COLO829 (cell line): Measurements from ENCODE around the gene SLC13A2.

Source experiments
- DNase-seq: peaks from one replicate; pipeline ENCODE4 v3.0.0; 2012; ENCODE audit warnings: low spot score

The SLC13A2 gene

GRCh38 chr17:28470914-28471366, 2.5 kb upstream of the SLC13A2 start:
- DNase-seq = no peak

DNA sequence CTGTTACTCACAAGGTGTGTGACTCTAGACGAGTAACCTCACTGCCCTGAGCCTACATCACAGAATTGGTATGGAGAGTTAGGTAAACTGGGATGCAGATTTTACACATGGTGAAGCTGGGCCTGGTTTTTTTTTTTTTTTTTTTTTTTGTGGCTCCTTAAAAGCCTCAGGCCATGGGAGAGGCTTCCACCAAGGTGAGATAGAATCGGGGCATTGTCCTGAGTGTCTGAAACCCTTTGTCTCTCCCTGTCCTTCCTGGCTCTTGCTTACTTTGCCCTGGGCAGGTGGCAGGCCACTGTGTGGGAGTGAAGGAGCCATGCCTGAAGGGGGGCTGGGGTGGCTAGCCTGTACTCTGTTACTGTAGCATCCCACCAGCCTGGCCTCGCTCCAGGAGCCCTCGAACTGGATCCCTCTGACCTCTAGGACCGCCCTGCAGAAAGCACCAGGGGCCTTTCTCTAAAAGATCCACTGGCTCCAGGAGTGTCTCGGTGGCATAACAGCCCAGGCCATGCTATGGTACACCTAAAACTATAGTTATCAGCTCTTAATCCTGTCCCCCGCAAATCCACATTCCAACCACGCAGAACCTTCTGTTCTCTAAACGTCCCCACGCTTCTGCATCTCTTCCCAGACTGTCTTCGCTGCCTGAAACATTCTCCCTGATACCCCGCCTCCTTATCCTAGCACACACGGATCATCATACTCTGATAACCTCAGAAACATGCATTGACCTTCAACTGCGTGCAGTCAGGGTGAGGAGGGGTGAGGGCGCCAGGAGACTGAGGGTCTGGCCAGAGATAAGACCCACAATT, 1.7 kb upstream of the SLC13A2 start:
- DNase-seq = no peak

- no peak for DNase-seq
Measured at GRCh38 chr17:28472871-28473497, 460 bp upstream of the SLC13A2 start.

GRCh38 chr17:28474111-28474531, 677 bp downstream of the SLC13A2 start:
- no peak for DNase-seq

DNA sequence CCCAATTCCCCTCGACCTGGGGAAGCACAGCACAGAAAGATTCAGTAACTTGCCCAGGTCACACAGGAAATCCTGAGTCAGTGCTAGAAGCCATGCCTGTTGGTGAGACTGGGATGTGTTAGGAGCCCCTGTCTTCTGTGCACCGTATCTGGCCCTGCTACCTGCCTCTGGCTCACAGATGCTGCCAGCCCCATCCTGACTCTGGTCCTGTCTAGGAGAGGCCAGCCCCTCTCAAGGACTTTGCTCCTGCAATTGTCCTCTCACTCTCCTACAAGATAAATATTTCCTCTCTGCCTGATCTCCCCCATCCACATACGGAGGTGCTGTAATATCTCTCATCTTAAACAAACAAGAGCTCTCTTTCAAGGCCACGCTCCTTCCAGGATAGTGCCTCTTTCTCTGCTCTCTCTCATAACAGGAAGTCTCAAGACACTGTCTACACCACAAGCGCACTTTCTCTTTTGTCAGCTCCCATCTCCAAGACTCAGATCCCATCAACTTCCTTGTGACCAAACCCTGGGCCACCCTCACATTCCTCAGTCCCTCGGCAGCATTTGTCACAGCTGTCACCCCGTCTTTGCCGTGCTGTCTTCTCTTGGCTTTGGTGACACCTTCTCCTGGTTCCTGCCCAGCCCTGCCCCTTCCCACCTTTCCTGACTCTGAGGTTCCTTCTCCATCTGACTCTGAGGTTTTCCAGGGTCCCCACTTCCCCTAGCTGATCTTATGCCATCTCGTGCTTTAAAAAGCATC, 1.9 kb downstream of the SLC13A2 start:
- peak; percentile 51 for DNase-seq

GRCh38 chr17:28476076-28476865, 2.8 kb downstream of the SLC13A2 start:
- DNase-seq = no peak

GRCh38 chr17:28477928-28478327, 4.5 kb downstream of the SLC13A2 start:
- DNase-seq = no peak

DNA sequence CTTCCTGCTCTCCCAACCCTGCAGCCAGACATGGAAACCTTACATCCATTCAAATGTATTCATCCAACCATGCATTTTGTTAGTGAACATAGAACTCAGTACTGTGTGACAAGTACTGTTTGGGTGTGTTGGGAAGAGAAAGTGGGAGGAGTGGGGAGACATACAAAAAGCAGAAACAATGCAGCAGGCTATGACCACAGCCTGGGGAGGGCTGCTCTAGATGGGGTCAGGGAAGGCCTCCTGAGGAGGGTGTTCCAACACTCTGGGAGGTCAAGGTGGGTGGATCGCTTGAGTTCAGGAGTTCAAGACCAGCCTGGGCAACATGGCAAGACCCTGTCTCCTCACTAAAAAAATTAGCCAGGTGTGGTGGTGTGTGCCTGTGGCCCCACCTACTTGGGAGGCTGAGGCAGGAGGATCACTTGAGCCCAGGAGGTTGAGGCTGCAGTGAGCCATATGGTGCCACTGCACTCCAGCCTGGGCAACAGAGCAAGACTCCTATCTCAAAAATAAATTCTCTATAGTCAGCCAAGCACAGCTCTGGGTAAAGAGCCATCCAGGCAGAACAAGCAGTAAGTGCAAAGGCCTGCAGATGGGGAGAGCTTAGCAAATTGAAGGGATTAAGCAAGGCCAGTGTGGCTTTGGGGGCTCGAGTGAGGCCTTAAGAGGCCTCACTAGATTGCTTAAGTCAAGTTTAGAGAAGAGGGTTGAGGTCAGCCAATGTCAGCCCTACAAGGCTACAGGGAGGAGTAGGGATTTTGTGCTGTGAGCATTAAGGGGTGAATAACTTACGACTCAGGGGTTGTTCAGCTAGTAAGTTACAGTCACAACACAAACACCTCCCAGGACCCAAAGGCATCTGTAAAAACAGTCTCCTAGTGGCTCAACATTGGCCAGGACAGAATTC, 5.5 kb downstream of the SLC13A2 start:
- DNase-seq = no peak

GRCh38 chr17:28480278-28480677, 6.8 kb downstream of the SLC13A2 start:
- DNase-seq = no peak

- DNase-seq = no peak
Measured at GRCh38 chr17:28480799-28481571, 7.5 kb downstream of the SLC13A2 start.

- no peak for DNase-seq
Measured at GRCh38 chr17:28482551-28483199, 9.2 kb downstream of the SLC13A2 start.

DNA sequence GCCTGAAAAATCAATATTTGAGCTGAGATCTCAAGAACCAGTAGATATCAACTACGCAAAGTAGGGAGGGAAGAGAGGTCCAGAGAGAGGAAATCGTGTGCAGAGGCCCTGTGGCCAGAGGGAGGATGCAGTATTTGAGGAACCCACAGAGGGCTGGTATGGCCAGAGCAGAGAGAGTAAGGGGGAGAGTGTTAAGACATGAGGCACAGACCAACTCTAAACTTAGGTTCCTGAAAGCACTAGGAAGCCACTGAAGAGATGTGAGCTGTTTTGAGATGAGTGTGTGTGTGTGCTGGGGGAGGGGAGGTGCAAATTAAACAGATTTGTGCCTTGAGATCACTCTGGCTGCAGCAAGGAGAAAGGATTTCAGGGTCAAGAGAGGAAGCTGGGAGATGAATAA, 10.9 kb downstream of the SLC13A2 start:
- no peak for DNase-seq

DNA sequence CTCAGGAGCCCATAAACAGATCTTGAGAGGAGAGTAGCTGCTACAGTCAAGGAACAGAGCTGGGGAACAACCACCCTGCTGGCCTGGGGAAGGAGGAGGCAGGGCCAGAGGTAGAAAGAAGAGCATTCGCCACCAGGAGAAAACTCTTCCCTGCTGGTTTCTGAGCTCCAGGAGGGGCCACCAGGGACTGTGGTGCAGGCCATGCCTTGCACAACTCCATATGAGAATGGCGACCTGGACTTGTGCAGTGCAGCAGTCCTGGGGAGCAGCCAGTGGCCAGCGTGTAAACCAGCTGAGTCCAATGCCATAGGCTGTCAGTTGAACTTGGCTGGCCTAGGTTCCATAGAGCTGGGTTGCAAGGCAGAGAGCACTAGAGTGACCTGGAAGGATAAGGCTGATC, 11.6 kb downstream of the SLC13A2 start:
- DNase-seq = no peak

DNA sequence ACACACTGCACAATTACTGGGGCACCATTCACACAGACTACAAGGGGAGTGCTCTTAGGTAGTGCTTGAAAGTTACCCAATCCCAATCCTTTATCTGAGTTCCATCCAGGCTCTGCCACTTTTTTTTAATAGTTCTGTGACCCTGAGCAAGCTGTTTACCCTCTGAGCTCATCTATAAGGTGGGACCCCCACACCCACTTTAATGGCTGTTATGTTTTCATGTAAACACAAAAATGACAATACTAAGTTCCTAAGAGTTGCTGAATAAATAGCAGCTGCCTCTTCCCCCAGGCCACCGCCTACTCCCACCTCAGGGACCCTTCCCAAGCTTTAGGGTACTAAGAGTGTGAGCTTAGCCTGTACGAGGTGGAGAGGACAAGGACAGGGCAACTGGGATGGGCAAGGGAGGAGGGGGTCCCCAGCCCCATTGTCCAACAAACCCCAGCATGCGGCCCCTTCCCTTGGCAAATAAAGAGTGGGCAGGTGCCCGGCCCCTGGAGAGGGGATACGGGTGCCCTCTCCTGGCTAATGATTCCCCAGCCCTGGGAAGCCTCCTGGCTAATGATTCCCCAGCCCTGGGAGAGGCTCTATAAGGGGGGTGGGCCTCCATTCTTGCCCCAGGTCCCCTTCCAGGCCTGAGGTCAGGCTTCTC, 14.6 kb downstream of the SLC13A2 start:
- DNase-seq = no peak

DNA sequence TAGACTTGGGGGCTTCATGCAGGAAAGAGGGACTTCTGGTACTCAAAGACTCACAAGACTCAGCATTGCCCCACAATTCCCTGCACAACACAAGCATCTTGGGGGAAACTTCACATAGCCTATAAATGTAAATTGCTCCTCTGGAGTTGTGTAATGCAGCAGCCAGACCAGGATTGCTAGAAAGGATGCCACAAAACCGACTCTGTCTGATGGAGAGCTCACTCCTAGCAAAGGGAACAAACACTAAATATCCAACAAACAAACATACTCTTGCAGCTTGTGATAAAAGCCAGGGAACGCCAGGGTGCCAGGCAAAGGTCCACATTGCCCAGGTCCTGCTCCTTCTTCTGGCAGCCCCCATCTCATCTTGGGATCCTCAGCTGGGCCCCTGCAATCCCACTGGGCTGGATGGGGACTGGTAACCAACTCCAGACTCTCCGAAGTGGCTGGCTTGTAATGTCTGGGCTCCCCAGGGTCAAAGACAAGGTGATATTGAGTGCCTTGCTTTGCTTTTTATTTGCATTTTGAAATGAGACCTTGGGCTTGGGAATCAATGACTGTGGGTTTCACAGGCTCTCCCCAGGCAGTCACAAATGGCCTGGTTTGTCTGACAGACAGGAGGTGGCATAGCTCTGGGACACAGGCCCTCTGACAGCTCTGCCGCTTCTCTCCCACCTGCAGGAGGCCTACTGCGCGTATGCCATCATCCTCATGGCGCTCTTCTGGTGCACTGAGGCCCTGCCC, 15.3 kb downstream of the SLC13A2 start:
- no peak for DNase-seq

DNA sequence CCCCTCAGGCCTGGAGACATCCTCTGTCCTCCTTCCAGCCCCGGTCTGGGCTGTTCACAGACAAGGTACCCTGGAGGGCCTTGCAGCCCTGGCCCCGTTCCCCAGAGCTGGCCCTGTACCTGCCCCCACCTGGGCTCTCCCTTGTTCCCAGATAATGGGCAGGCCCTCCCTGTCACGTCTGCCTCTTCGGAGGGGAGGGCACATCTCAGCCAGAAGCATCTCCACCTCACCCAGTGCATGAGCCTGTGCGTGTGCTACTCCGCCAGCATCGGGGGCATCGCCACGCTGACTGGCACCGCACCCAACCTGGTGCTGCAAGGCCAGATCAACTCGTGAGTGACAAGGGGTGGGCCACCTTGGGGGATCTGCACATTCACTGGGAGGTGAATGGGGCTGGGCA, 17.8 kb downstream of the SLC13A2 start:
- DNase-seq = no peak

- no peak for DNase-seq
Measured at GRCh38 chr17:28491860-28492259, 18.4 kb downstream of the SLC13A2 start.
